ENCODE results near the gene MAN1A1. TPM values are rescaled to one million over a fixed set of nuclear protein-coding genes. Genes with fewer than 3 reads are reported as not detected.

The MAN1A1 gene
- total RNA-seq, 1 donor from 2014 or later: 78.0 TPM

- DNase-seq (no peak), ATAC-seq (peak; percentile 55 to 78)
- intact Hi-C loops (cut with DNase I): no loop called here
- H3K36me3 ChIP-seq: peaks cover 10% of the 10 kb centered on the region
- H3K27me3 ChIP-seq (ENCODE audit: low read depth): no peaks in the 10 kb centered on the region
- no peak overlapping the region for H3K4me3 ChIP-seq
- H3K4me1 ChIP-seq: no peaks in the 10 kb centered on the region
- TF ChIP-seq CTCF (IDR thresholded peaks at IDR 0.05): no peak
- H3K27ac ChIP-seq: no peak overlapping the region
- no peaks in the 10 kb centered on the region for H3K9me3 ChIP-seq
Observed at GRCh38 chr6:119173249-119174084, 176.1 kb downstream of the MAN1A1 start.

- no peak for TF ChIP-seq CTCF (IDR thresholded peaks at IDR 0.05)
- no peak for DNase-seq
- Histone ChIP-seq H3K36me3 (peaks cover 4% of the 10 kb centered on the region), H3K4me3 (no peak overlapping the region), H3K27ac (no peak overlapping the region), H3K27me3 (ENCODE audit: low read depth) (no peaks in the 10 kb centered on the region), H3K9me3 (no peaks in the 10 kb centered on the region), H3K4me1 (no peaks in the 10 kb centered on the region)
- intact Hi-C loops (cut with DNase I): no loop called here
- no peak for ATAC-seq
Observed at GRCh38 chr6:119172824-119173223, 176.7 kb downstream of the MAN1A1 start.

- Histone ChIP-seq H3K4me1 (no peaks in the 10 kb centered on the region), H3K9me3 (no peaks in the 10 kb centered on the region), H3K27ac (no peak overlapping the region), H3K27me3 (ENCODE audit: low read depth) (no peaks in the 10 kb centered on the region), H3K4me3 (no peak overlapping the region), H3K36me3 (no peaks in the 10 kb centered on the region)
- DNase-seq: no peak
- TF ChIP-seq CTCF (IDR thresholded peaks at IDR 0.05): no peak
- intact Hi-C loops (cut with DNase I): no loop called here
- ATAC-seq: no peak
Observed at GRCh38 chr6:119171864-119172588, 177.5 kb downstream of the MAN1A1 start.

- H3K27ac ChIP-seq: no peak overlapping the region
- no peaks in the 10 kb centered on the region for H3K27me3 ChIP-seq (ENCODE audit: low read depth)
- intact Hi-C loops (cut with DNase I): no loop called here
- H3K9me3 ChIP-seq: no peaks in the 10 kb centered on the region
- no peaks in the 10 kb centered on the region for H3K4me1 ChIP-seq
- TF ChIP-seq CTCF (IDR thresholded peaks at IDR 0.05): no peak
- no peak for DNase-seq
- no peak overlapping the region for H3K4me3 ChIP-seq
- H3K36me3 ChIP-seq: no peaks in the 10 kb centered on the region
- ATAC-seq: no peak
Observed at GRCh38 chr6:119171088-119171841, 178.3 kb downstream of the MAN1A1 start.

DNA sequence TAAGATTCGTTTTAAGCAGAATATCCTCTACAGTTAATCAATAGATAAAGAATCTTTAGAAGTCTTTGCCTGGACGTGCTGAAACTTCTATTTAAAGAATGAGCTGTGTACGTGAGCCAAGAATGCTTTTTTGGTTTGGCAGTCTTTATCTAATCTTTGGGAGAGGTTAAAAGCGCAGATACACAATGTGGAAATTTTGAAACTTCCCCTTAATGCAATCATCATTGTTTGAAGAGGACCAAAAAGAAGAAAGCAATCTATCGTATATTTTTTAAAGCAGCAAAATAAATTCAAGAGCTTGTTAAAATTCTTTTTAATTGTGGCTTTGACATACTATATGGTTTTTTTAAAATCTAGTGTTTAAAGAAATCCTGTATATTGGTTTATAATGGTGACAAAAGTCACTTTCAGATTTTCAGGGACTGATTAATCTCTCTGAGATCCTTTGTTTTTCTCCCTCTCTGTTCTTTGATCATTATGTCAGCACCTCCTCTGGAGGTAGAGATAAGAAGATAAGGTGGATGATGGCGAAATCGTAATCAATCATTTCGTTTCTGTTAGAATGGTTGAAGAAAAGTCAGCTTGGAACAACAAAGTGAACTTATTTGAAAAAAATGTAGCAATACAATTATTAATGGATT is 179.0 kb downstream of the MAN1A1 start:
- no peak for ATAC-seq

More for the DNA sequence above, 179.0 kb downstream of the MAN1A1 start:
- Histone ChIP-seq H3K36me3 (no peaks in the 10 kb centered on the region), H3K27ac (no peak overlapping the region), H3K27me3 (ENCODE audit: low read depth) (no peaks in the 10 kb centered on the region), H3K4me1 (no peaks in the 10 kb centered on the region), H3K9me3 (no peaks in the 10 kb centered on the region), H3K4me3 (no peak overlapping the region)
- no peak for TF ChIP-seq CTCF (IDR thresholded peaks at IDR 0.05)
- intact Hi-C loops (cut with DNase I): no loop called here
- DNase-seq: no peak
